HepG2 (cell line): ENCODE data around the gene TMBIM6. TPM values are rescaled to one million over a fixed set of nuclear protein-coding genes. Genes with fewer than 3 reads are reported as not detected.
A peak's percentile ranks its signal among the peaks of the same experiment; 100 is the strongest.

Experiments
- ATF5 ChIP-seq: sonication (generic); formaldehyde crosslinking; IDR thresholded peaks from 2 replicates; pipeline ENCODE4 v1.4.0; 2020; ENCODE audit warnings: mild to moderate bottlenecking, low read depth, missing genetic modification reagents
- BRF2 ChIP-seq: sonication (generic); formaldehyde crosslinking; IDR thresholded peaks from 2 replicates; pipeline ENCODE4 v1.8.1; 2022; ENCODE audit warnings: mild to moderate bottlenecking, missing genetic modification reagents
- EZH2 ChIP-seq: conservative IDR thresholded peaks from 2 replicates; pipeline ENCODE4 v1.6.1; 2012; ENCODE audit warnings: mild to moderate bottlenecking, low read depth, low read length, moderate library complexity
- FOXA1 ChIP-seq, 2 experiments: fragments of 450-650 bp in 1 of 2; sonication (generic) in 1 of 2; formaldehyde crosslinking in 1 of 2; IDR thresholded peaks; 2 replicates each; pipeline versions ENCODE4 v1.4.0 to v1.6.1; 2016 to 2020; ENCODE audit warnings: missing genetic modification reagents in 1 of 2
- GPBP1L1 ChIP-seq: sonication (generic); formaldehyde crosslinking; IDR thresholded peaks from 2 replicates; pipeline ENCODE4 v1.5.0; 2020; ENCODE audit warnings: mild to moderate bottlenecking, missing genetic modification reagents
- HIVEP1 ChIP-seq: sonication (generic); formaldehyde crosslinking; IDR thresholded peaks from 2 replicates; pipeline ENCODE4 v1.4.0; 2020; ENCODE audit warnings: mild to moderate bottlenecking, missing genetic modification reagents
- NFAT5 ChIP-seq: sonication (generic); formaldehyde crosslinking; IDR thresholded peaks from 2 replicates; pipeline ENCODE4 v1.4.0; 2020; ENCODE audit warnings: missing genetic modification reagents
- NFYB ChIP-seq: sonication (generic); formaldehyde crosslinking; IDR thresholded peaks from 2 replicates; pipeline ENCODE4 v1.4.0; 2020; ENCODE audit warnings: missing genetic modification reagents
- RXRB ChIP-seq: IDR thresholded peaks from 2 replicates; pipeline ENCODE4 v1.6.1; 2016; ENCODE audit warnings: borderline replicate concordance, missing genetic modification reagents, missing compliant biosample characterization
- SSRP1 ChIP-seq: IDR thresholded peaks from 2 replicates; pipeline ENCODE4 v1.6.1; 2016; ENCODE audit warnings: control low read depth
- TP53 ChIP-seq: sonication (generic); formaldehyde crosslinking; conservative IDR thresholded peaks from 2 replicates; pipeline ENCODE4 v1.4.0; 2020; ENCODE audit warnings: missing genetic modification reagents
- ZNF207 ChIP-seq: fragments of 450-650 bp; IDR thresholded peaks from 2 replicates; pipeline ENCODE4 v1.6.1; 2016; ENCODE audit warnings: antibody characterized with exemption, borderline replicate concordance
- ZNF484 ChIP-seq: sonication (generic); formaldehyde crosslinking; IDR thresholded peaks from 2 replicates; pipeline ENCODE4 v1.5.1; 2020; ENCODE audit warnings: mild to moderate bottlenecking, low read depth, missing genetic modification reagents, borderline replicate concordance
- ZNF543 ChIP-seq: sonication (generic); formaldehyde crosslinking; IDR thresholded peaks from 2 replicates; pipeline ENCODE4 v1.4.0; 2020; ENCODE audit warnings: mild to moderate bottlenecking, missing genetic modification reagents
- ZNF629 ChIP-seq: sonication (generic); formaldehyde crosslinking; conservative IDR thresholded peaks from 2 replicates; pipeline ENCODE4 v1.5.0; 2020; ENCODE audit warnings: missing genetic modification reagents
- ZNF746 ChIP-seq: sonication (generic); formaldehyde crosslinking; IDR thresholded peaks from 2 replicates; pipeline ENCODE4 v1.8.0; 2022; ENCODE audit warnings: mild to moderate bottlenecking, missing genetic modification reagents
- ZNF773 ChIP-seq: sonication (generic); formaldehyde crosslinking; IDR thresholded peaks from 2 replicates; pipeline ENCODE4 v1.4.0; 2020; ENCODE audit warnings: missing genetic modification reagents, borderline replicate concordance
- polyA plus RNA-seq, 8 experiments: library from polyadenylated mRNA; depleted of rRNA in 3 of 8; stranded (reverse) in 7 of 8; unstranded in 1 of 8; fragments of >200 nt; fragmentation: Illumina TruSeq in 4 of 8; extraction: Trizol in 4 of 8; gene quantifications; 2 replicates each; pipeline versions ENCODE4 v1.2.1 to v1.2.3, GENCODE V29; 2011 to 2016; ENCODE audit warnings: low read depth in 4 of 8, missing spikeins in 1 of 8, mixed read lengths in 1 of 8; ENCODE audit not compliant: insufficient read depth in 1 of 8
- total RNA-seq, 5 experiments: library from RNA; depleted of rRNA; stranded (reverse); fragments of >200 nt; fragmentation: Illumina TruSeq; extraction: Trizol; gene quantifications; 2 replicates each; pipeline ENCODE4 v1.2.3, GENCODE V29; 2016; ENCODE audit warnings: low read depth in 1 of 5
- TF ChIP-seq, protein P1 (sequence below): sonication (generic); formaldehyde crosslinking; IDR thresholded peaks from 2 replicates; pipeline ENCODE4 v1.5.1; 2020; ENCODE audit warnings: mild to moderate bottlenecking, missing genetic modification reagents, borderline replicate concordance

The TMBIM6 gene
- total and polyA plus RNA-seq, 2 of the 13 experiments (the other 11 are each of a cell fraction or from before 2014, with no cell fraction given), result 412 to 468 TPM

- TF ChIP-seq ZNF773 (peak; percentile 53; the same call in 1 of the 2 replicates), SSRP1 (CRISPR knock-in tag) (no peak), ZNF484 (CRISPR knock-in tag) (no peak), EZH2 (no peak), TP53 (no peak), HIVEP1 (no peak), ZNF207 (no peak), BRF2 (CRISPR knock-in tag) (peak; percentile 86), ZNF543 (CRISPR knock-in tag) (no peak), ZNF629 (CRISPR knock-in tag) (no peak), ATF5 (no peak), FOXA1 (IDR thresholded peaks at IDR 0.05) (no peak), FOXA1 (CRISPR knock-in tag; IDR thresholded peaks at IDR 0.05) (no peak), NFAT5 (CRISPR knock-in tag) (peak; percentile 94), GPBP1L1 (no peak), NFYB (CRISPR knock-in tag) (peak; percentile 96), RXRB (peak; percentile 52; the same call in 1 of the 2 replicates), ZNF746 (CRISPR knock-in tag) (peak; percentile 45; the same call in 1 of the 2 replicates)
- TF ChIP-seq, protein P1, sequence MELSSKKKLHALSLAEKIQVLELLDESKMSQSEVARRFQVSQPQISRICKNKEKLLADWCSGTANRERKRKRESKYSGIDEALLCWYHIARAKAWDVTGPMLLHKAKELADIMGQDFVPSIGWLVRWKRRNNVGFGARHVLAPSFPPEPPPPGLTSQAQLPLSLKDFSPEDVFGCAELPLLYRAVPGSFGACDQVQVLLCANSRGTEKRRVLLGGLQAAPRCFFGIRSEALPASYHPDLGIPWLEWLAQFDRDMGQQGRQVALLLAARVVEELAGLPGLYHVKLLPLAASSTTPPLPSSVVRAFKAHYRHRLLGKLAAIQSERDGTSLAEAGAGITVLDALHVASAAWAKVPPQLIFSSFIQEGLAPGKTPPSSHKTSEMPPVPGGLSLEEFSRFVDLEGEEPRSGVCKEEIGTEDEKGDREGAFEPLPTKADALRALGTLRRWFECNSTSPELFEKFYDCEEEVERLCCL, result no peak
Measured at GRCh38 chr12:49707128-49707811, 34.1 kb upstream of the TMBIM6 start, which contains the start of gene FMNL3 (continued).
